OCI-LY7 (cell line): ENCODE data around the gene ACAP1. TPM values are rescaled to one million over a fixed set of nuclear protein-coding genes. Genes with fewer than 3 reads are reported as not detected.

ENCODE experiments used
- BruUV-seq: library from RNA; stranded (reverse); fragments of 400-500 nt; replicated peaks from 2 replicates; lab custom pipeline; 2021; lab: Mats Ljungman, UMichigan
- CTCF ChIA-PET: fragments of 300-600 bp; sonication (Branson Sonifier 250); formaldehyde crosslinking; loops from one replicate; lab custom pipeline; 2022; ENCODE audit warnings: antibody characterized with exemption; ENCODE audit not compliant: unreplicated experiment; lab: Charles Lee
- POLR2A ChIA-PET: fragments of 300-600 bp; sonication (Branson Sonifier 250); formaldehyde crosslinking; loops from one replicate; lab custom pipeline; 2022; ENCODE audit warnings: antibody characterized with exemption; lab: Charles Lee
- DNase-seq: peaks from one replicate; pipeline ENCODE4 v3.0.0-alpha.2; 2015; ENCODE audit warnings: low spot score
- H2AFZ ChIP-seq: fragments of 200-600 bp; sonication (generic), shearing (Covaris generic); 2 replicates; pipeline ENCODE4 v1.6.1; 2014; ENCODE audit warnings: mild to moderate bottlenecking, antibody characterized with exemption, low read length, moderate library complexity
- H3K27ac ChIP-seq: fragments of 200-600 bp; sonication (generic); 2 replicates; pipeline ENCODE4 v1.5.1; 2014; ENCODE audit warnings: mixed run types, low read depth, mild to moderate bottlenecking, moderate library complexity, low read length, inconsistent platforms; ENCODE audit not compliant: poor library complexity, severe bottlenecking
- H3K36me3 ChIP-seq: fragments of 200-600 bp; sonication (generic); 2 replicates; pipeline ENCODE4 v1.6.1; 2014; ENCODE audit warnings: mild to moderate bottlenecking, antibody characterized with exemption, low read length, moderate library complexity, mixed read lengths; ENCODE audit not compliant: insufficient read depth
- H3K4me1 ChIP-seq: fragments of 200-600 bp; sonication (generic); 2 replicates; pipeline ENCODE4 v1.5.1; 2014; ENCODE audit warnings: mild to moderate bottlenecking, low read length; ENCODE audit not compliant: insufficient read depth, poor library complexity, severe bottlenecking
- H3K4me2 ChIP-seq: fragments of 200-600 bp; sonication (generic); 2 replicates; pipeline ENCODE4 v1.6.1; 2014; ENCODE audit warnings: mild to moderate bottlenecking, low read length
- H3K4me3 ChIP-seq: fragments of 200-600 bp; sonication (generic); 2 replicates; pipeline ENCODE4 v1.5.1; 2014; ENCODE audit warnings: mild to moderate bottlenecking, low read depth, low read length; ENCODE audit not compliant: poor library complexity, severe bottlenecking
- H3K79me2 ChIP-seq: fragments of 200-600 bp; sonication (generic); 2 replicates; pipeline ENCODE4 v1.6.1; 2016; ENCODE audit warnings: low read depth, mild to moderate bottlenecking, low read length, moderate library complexity, mixed read lengths; ENCODE audit not compliant: insufficient read depth
- H3K9me2 ChIP-seq: fragments of 200-600 bp; sonication (generic); 2 replicates; pipeline ENCODE4 v1.6.1; 2016; ENCODE audit warnings: mild to moderate bottlenecking, low read length, mixed read lengths; ENCODE audit not compliant: insufficient read depth
- H3K9me3 ChIP-seq: fragments of 200-600 bp; sonication (generic); 2 replicates; pipeline ENCODE4 v1.6.1; 2014; ENCODE audit warnings: mild to moderate bottlenecking, mixed run types, low read length, mixed read lengths
- H4K20me1 ChIP-seq: fragments of 200-600 bp; sonication (generic); 2 replicates; pipeline ENCODE4 v1.6.1; 2014; ENCODE audit warnings: mild to moderate bottlenecking, antibody characterized with exemption, low read length, moderate library complexity, mixed read lengths; ENCODE audit not compliant: insufficient read depth
- EZH2phosphoT487 ChIP-seq: fragments of 200-600 bp; sonication (generic); IDR thresholded peaks from 2 replicates; pipeline ENCODE4 v1.6.1; 2018; ENCODE audit warnings: low read depth, borderline replicate concordance, mild to moderate bottlenecking, mixed run types, antibody characterized with exemption, low read length, moderate library complexity, mixed read lengths
- intact Hi-C: fragments of 100-400 bp; cut with micrococcal nuclease; formaldehyde crosslinking; loops from one replicate; pipeline ENCODE4 v1.10.0; 2022; ENCODE audit not compliant: unreplicated experiment
- total RNA-seq, 2 experiments: library from RNA; depleted of rRNA in 1 of 2; stranded (reverse); fragments of >200 nt in 1 of 2; shearing (Covaris generic) in 1 of 2; gene quantifications; 2 replicates each; pipeline ENCODE4 v1.2.3, GENCODE V29; 2014 to 2022
- TF ChIP-seq, protein P1 (sequence below): fragments of 200-600 bp; sonication (generic); conservative IDR thresholded peaks from 2 replicates; pipeline ENCODE4 v1.5.1; 2014; ENCODE audit warnings: mild to moderate bottlenecking, antibody characterized with exemption, low read length, moderate library complexity, mixed read lengths

The ACAP1 gene
- total RNA-seq, 2 experiments from 2014 or later: 117 to 259 TPM

DNA sequence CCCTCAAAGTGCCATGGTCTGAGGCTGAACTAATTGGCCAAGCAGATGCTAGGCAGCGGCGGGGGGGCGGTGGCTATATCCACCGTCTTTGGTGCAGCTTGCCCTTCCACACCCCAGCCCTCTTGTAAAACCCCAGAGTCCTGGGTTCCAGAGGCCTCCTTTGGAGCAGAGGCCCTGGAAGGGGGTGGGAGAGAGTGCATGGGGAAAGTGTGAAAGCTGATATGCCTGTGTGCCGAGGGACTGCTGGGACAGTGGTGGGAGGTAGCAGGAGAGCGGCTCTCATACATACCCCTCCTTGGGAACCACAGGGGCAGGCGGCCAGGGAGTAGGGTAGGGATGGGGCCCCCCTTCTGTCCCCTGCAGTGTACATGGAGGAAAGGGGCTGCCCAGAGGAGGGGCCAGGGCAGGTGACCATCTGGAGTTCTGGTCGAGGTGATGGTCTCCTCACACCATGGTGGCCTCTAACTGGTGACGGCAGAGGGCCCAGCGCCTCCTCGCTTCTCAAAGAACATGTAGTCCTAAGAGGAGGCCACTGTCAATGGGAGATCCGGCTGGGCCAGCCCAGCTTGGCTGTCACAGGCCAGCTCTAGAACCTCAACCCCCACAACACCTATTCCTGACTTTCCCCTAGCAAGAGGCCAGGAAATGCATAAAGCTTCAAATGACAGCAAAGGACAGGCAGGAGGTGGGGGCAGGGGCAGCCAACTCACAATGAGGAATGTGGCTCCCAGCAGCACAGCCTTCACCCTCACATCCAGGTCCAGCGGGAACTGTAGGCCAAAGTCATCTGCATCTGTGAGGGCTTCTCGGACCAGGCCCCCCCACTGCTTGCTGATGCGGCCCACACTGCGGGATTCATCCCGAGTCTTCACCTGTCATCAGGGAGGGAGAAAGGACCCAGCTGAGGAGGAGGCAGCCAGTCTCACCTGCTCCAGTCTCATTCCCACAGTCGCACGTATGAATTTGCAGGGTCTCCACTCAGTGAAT lies 53.9 kb downstream of the ACAP1 start:
- no peak overlapping the region for H3K27ac ChIP-seq
- intact Hi-C loops: no loop called here
- DNase-seq: no peak
- H3K79me2 ChIP-seq: no peaks in the 10 kb centered on the region
- no peak overlapping the region for H2AFZ ChIP-seq
- no peaks in the 10 kb centered on the region for H3K9me3 ChIP-seq
- no peak overlapping the region for H3K4me2 ChIP-seq
- H3K4me3 ChIP-seq: no peak overlapping the region
- CTCF ChIA-PET: no interaction called here
- POLR2A ChIA-PET: interaction anchor here (0.6 kb wide), 1 partner anchor 165 kb away, joined by 4 read pairs; no protein-coding TSS in a partner anchor
- H3K4me1 ChIP-seq: peaks cover 9% of the 10 kb centered on the region
- TF ChIP-seq EZH2phosphoT487: no peak
- peaks cover 12% of the 10 kb centered on the region; the same call in 1 of the 2 replicates for H3K36me3 ChIP-seq
- TSS peak; percentile 77 for BruUV-seq
- H3K9me2 ChIP-seq: no peaks in the 10 kb centered on the region
- no peaks in the 10 kb centered on the region for H4K20me1 ChIP-seq

GRCh38 chr17:7391307-7391706 lies 55.0 kb downstream of the ACAP1 start:
- no peak for DNase-seq
- no TSS peak for BruUV-seq
- ChIA-PET POLR2A (no interaction called here), CTCF (no interaction called here)
- no peak overlapping the region for H3K27ac ChIP-seq
- intact Hi-C loops: no loop called here
- no peak overlapping the region for H2AFZ ChIP-seq
- H3K79me2 ChIP-seq: no peaks in the 10 kb centered on the region
- H3K4me1 ChIP-seq: peaks cover 9% of the 10 kb centered on the region
- H4K20me1 ChIP-seq: no peaks in the 10 kb centered on the region
- H3K9me2 ChIP-seq: no peaks in the 10 kb centered on the region
- H3K4me3 ChIP-seq: no peak overlapping the region
- peaks cover 12% of the 10 kb centered on the region; the same call in 1 of the 2 replicates for H3K36me3 ChIP-seq
- no peak overlapping the region for H3K4me2 ChIP-seq
- no peak for TF ChIP-seq EZH2phosphoT487
- TF ChIP-seq, protein P1, sequence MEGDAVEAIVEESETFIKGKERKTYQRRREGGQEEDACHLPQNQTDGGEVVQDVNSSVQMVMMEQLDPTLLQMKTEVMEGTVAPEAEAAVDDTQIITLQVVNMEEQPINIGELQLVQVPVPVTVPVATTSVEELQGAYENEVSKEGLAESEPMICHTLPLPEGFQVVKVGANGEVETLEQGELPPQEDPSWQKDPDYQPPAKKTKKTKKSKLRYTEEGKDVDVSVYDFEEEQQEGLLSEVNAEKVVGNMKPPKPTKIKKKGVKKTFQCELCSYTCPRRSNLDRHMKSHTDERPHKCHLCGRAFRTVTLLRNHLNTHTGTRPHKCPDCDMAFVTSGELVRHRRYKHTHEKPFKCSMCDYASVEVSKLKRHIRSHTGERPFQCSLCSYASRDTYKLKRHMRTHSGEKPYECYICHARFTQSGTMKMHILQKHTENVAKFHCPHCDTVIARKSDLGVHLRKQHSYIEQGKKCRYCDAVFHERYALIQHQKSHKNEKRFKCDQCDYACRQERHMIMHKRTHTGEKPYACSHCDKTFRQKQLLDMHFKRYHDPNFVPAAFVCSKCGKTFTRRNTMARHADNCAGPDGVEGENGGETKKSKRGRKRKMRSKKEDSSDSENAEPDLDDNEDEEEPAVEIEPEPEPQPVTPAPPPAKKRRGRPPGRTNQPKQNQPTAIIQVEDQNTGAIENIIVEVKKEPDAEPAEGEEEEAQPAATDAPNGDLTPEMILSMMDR: no peak
- no peaks in the 10 kb centered on the region for H3K9me3 ChIP-seq

DNA sequence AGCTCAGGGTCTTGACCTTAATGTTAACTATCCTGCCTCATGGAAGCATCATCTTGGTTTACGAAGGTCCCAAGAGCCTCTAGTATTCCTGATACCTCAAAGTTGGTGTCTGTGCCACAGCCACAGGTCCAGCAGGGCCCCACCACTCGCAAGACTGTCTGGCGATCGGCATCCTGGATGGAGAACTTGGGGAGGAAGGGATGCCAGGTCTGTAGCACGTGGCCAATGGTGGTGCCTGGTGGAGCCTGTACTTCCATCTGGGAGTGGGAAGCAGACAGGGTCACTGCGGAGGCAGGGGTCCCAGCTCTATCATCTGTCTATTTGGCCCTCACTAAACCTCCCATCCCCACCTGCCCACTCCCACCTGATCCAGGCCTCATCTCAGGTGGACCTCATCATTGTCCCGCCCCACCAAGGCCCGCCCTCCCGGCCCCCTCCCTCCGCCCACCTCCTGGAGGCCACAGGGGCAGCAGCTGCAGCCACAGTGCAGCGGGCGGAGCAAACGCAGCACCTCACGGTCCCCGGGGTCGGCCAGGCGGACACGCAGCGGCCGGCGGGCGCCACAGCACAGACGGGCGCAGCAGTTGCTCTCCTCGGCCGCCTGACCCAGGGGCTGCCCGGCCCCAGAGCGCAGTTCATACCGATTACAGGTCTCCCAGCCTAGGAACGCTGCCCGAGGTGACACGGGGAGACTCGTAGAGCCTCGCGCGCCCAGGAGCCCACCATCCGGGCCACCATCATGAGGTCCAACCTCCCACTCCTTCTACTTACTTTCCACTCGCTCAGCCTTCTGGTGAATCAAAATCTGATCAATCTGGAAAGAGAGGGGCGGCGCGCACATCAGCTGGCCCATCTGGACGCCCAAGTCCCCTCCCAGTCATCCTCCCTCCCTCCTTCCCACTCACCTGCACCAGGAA lies 56.6 kb downstream of the ACAP1 start:
- Histone ChIP-seq H3K27ac (no peak overlapping the region), H2AFZ (peak overlapping the region; percentile 63; the same call in 1 of the 2 replicates), H3K4me3 (peak overlapping the region; percentile 72), H3K79me2 (no peaks in the 10 kb centered on the region), H3K9me3 (no peaks in the 10 kb centered on the region), H3K9me2 (no peaks in the 10 kb centered on the region), H3K4me2 (peak overlapping the region; percentile 80), H3K4me1 (peaks cover 9% of the 10 kb centered on the region), H3K36me3 (peaks cover 12% of the 10 kb centered on the region; the same call in 1 of the 2 replicates), H4K20me1 (no peaks in the 10 kb centered on the region)
- BruUV-seq: no TSS peak
- DNase-seq: no peak
- ChIA-PET POLR2A (interaction anchor here (0.6 kb wide), 2 partner anchors 30 to 136 kb away, joined by 3 read pairs; no protein-coding TSS in a partner anchor), CTCF (no interaction called here)
- intact Hi-C loops: no loop called here
- TF ChIP-seq, protein P1: no peak
- TF ChIP-seq EZH2phosphoT487: no peak
